Measurements from ENCODE around the gene ZDHHC7.

- TF ChIP-seq, protein P1, sequence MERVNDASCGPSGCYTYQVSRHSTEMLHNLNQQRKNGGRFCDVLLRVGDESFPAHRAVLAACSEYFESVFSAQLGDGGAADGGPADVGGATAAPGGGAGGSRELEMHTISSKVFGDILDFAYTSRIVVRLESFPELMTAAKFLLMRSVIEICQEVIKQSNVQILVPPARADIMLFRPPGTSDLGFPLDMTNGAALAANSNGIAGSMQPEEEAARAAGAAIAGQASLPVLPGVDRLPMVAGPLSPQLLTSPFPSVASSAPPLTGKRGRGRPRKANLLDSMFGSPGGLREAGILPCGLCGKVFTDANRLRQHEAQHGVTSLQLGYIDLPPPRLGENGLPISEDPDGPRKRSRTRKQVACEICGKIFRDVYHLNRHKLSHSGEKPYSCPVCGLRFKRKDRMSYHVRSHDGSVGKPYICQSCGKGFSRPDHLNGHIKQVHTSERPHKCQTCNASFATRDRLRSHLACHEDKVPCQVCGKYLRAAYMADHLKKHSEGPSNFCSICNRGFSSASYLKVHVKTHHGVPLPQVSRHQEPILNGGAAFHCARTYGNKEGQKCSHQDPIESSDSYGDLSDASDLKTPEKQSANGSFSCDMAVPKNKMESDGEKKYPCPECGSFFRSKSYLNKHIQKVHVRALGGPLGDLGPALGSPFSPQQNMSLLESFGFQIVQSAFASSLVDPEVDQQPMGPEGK (CRISPR knock-in tag; IDR thresholded peaks at IDR 0.05; ENCODE audit: borderline replicate concordance) = no peak
- TF ChIP-seq E2F1 (CRISPR knock-in tag; IDR thresholded peaks at IDR 0.05) (no peak), ZNF512 (tag; IDR thresholded peaks at IDR 0.05) (no peak)
These were observed 3.1 kb downstream of the ZDHHC7 start for GRCh38 chr16:85008271-85008670.

All from K562 (cell line).